ENCODE measurements around the gene SLC25A17. TPM values are rescaled to one million over a fixed set of nuclear protein-coding genes. Genes with fewer than 3 reads are reported as not detected.

Gene SLC25A17
- polyA plus RNA-seq, 1 donor (not counting 4 experiments of a cell fraction or from before 2014, with no cell fraction given), result 40.0 TPM

DNA sequence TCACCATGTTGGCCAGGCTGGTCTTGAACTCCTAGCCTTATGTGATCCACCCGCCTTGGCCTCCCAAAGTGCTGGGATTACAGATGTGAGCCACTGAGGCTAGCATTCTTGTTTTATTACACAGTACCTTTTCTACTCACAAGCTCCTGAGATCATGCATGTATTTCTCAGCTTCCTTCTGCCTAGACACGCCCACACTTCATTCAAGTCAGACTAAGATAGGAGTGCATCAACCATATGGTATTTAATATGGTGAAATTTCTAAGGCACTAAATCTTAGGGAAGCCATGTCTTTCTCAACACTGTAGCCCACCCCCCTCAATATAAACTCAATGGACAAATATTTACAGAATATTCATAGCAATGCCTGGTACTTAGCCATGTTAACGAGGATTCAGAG, 62.1 kb downstream of the SLC25A17 start:
- H4K20me1 ChIP-seq (ENCODE audit: control insufficient read depth, extremely low read depth, insufficient read depth, low read length), result no peaks in the 10 kb centered on the region
- H3K4me2 ChIP-seq (ENCODE audit: control insufficient read depth, extremely low read depth, insufficient read depth, low read depth, low read length), result peak overlapping the region; percentile 86
- no peaks in the 10 kb centered on the region for H3K27me3 ChIP-seq (ENCODE audit: control insufficient read depth, extremely low read depth, insufficient read depth, low read length)
- no peak overlapping the region for H3K9ac ChIP-seq (ENCODE audit: control insufficient read depth, extremely low read depth, insufficient read depth, low read length)
- H3K9me1 ChIP-seq (ENCODE audit: control insufficient read depth, extremely low read depth, insufficient read depth, low read length), result no peaks in the 10 kb centered on the region
- dilution Hi-C loops (cut with MboI; ENCODE audit: extremely low pct_ligation_motif_present, low sequenced_read_pairs), result no loop called here
- H3K27ac ChIP-seq (ENCODE audit: control insufficient read depth, insufficient read depth, low read length), result peak overlapping the region; percentile 80
- DNase-seq (ENCODE audit: low read depth, low spot score), result peak; percentile 69
- H3K4me3 ChIP-seq (ENCODE audit: control insufficient read depth in 2 of 3, extremely low read depth in 1 of 3, insufficient read depth in 2 of 3, low read depth in 1 of 3, low read length in 3 of 3), result no peak overlapping the region
- H2AFZ ChIP-seq (ENCODE audit: control insufficient read depth, low read length), result peak overlapping the region; percentile 19
- H3K79me2 ChIP-seq (ENCODE audit: control insufficient read depth, insufficient read depth, low read length), result no peaks in the 10 kb centered on the region
- TF ChIP-seq CTCF (optimal IDR thresholded peaks at IDR 0.05 in 1 of 3, IDR thresholded peaks at IDR 0.05 in 1 of 3, conservative IDR thresholded peaks at IDR 0.05 in 1 of 3; ENCODE audit: extremely low read depth in 1 of 3, insufficient read depth in 2 of 3, low read length in 3 of 3) (no peak), EZH2 (IDR thresholded peaks at IDR 0.05; ENCODE audit: low read length) (no peak)
- H3K9me3 ChIP-seq (ENCODE audit: control insufficient read depth, low read depth, low read length), result no peaks in the 10 kb centered on the region
- peak; percentile 95 for FAIRE-seq
- peaks cover 28% of the 10 kb centered on the region for H3K4me1 ChIP-seq (ENCODE audit: control insufficient read depth, extremely low read depth, insufficient read depth, low read length)
- no peaks in the 10 kb centered on the region for H3K36me3 ChIP-seq (ENCODE audit: control insufficient read depth in 2 of 2, extremely low read depth in 1 of 2, insufficient read depth in 2 of 2, low read length in 2 of 2)

DNA sequence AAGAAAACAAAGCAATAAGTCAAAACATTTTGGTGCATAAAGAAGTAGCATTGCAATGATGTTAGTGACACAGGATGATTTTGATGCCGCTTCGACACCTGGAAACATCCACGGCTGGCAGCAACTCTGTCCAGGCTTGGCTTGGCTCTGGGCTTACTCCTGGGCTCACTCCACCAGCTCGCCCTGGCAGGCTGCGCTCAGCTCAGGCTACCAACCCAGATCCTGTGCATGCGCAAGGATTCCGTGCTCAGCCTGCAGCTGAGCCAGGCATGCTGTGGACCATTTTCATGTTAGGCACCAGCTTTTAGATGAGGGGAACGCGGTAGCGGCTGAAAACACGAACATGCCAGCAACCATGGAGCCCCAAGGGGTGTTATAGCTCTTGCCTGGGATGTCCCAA, 66.0 kb downstream of the SLC25A17 start:
- Histone ChIP-seq H3K4me1 (ENCODE audit: control insufficient read depth, extremely low read depth, insufficient read depth, low read length) (peaks cover 11% of the 10 kb centered on the region), H3K9ac (ENCODE audit: control insufficient read depth, extremely low read depth, insufficient read depth, low read length) (no peak overlapping the region), H4K20me1 (ENCODE audit: control insufficient read depth, extremely low read depth, insufficient read depth, low read length) (no peaks in the 10 kb centered on the region), H2AFZ (ENCODE audit: control insufficient read depth, low read length) (peak overlapping the region; percentile 49), H3K79me2 (ENCODE audit: control insufficient read depth, insufficient read depth, low read length) (no peaks in the 10 kb centered on the region), H3K9me3 (ENCODE audit: control insufficient read depth, low read depth, low read length) (peaks cover 2% of the 10 kb centered on the region), H3K36me3 (ENCODE audit: control insufficient read depth in 2 of 2, extremely low read depth in 1 of 2, insufficient read depth in 2 of 2, low read length in 2 of 2) (peaks cover 0 to 2% of the 10 kb centered on the region in 2 experiments), H3K27ac (ENCODE audit: control insufficient read depth, insufficient read depth, low read length) (no peak overlapping the region), H3K4me3 (ENCODE audit: control insufficient read depth in 2 of 3, extremely low read depth in 1 of 3, insufficient read depth in 2 of 3, low read depth in 1 of 3, low read length in 3 of 3) (no peak overlapping the region), H3K4me2 (ENCODE audit: control insufficient read depth, extremely low read depth, insufficient read depth, low read depth, low read length) (no peak overlapping the region), H3K9me1 (ENCODE audit: control insufficient read depth, extremely low read depth, insufficient read depth, low read length) (no peaks in the 10 kb centered on the region), H3K27me3 (ENCODE audit: control insufficient read depth, extremely low read depth, insufficient read depth, low read length) (no peaks in the 10 kb centered on the region)
- dilution Hi-C loops (cut with MboI; ENCODE audit: extremely low pct_ligation_motif_present, low sequenced_read_pairs), result no loop called here
- TF ChIP-seq CTCF (optimal IDR thresholded peaks at IDR 0.05 in 1 of 3, IDR thresholded peaks at IDR 0.05 in 1 of 3, conservative IDR thresholded peaks at IDR 0.05 in 1 of 3; ENCODE audit: extremely low read depth in 1 of 3, insufficient read depth in 2 of 3, low read length in 3 of 3) (no peak), EZH2 (IDR thresholded peaks at IDR 0.05; ENCODE audit: low read length) (no peak)
- DNase-seq (ENCODE audit: low read depth, low spot score) (no peak), FAIRE-seq (no peak)
